HG03280 (cell line): ENCODE results near the gene SENP2.

Source experiments
- ATAC-seq: cut with Tn5 transposase; IDR thresholded peaks from one replicate; pipeline ENCODE4 v1.9.1; 2021; ENCODE audit warnings: mild to moderate bottlenecking, moderate library complexity; ENCODE audit not compliant: unreplicated experiment

SENP2 gene

DNA sequence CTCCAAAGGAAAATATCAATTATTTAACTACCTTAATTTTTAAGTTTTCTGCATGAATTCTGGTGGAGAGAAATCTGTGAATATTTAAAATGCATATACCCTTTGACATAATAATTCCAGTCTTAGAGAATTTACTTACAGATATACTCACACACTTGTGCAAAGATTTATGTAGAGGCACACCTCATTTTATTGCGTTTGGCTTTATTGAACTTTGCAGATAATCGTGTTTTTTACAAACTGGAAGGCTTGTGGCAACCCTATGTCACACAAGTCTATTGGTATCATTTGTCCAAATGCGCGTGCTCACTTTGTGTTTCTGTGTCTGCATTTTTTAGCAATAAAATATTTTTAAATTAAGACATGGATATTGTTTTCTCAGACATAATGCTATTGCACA is 81.5 kb downstream of the SENP2 start:
- ATAC-seq: no peak

DNA sequence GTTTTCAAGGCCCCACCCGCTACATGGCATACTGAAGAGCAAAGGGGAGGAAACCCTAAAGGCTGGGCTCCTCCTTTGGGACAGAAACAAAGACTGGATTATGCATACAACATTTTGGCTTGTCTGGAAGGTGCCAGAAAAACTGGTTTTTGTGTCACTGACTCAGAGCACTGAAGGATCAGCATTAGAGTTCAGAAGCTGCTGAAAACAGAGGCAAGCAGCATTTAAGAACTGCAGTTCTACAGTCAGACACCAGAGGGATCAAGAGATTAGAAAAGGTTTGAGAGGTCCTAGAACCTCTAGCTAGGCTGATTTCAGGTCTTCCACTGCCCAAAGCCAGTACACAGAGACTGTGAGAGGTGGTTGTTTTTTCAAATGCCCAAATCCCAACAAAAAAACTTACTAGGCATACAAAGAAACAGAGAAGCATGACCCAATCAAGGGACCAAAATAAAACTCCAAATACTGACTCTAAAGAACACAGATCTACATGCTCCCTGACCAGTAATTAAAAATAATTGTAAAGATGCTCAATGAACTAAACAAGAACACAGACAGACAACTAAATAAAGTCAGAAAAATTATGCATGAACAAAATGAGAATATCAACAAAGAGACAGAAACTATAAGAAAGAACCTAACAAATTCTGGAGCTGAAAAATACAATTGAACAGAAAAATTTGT is 91.2 kb downstream of the SENP2 start:
- ATAC-seq: no peak

DNA sequence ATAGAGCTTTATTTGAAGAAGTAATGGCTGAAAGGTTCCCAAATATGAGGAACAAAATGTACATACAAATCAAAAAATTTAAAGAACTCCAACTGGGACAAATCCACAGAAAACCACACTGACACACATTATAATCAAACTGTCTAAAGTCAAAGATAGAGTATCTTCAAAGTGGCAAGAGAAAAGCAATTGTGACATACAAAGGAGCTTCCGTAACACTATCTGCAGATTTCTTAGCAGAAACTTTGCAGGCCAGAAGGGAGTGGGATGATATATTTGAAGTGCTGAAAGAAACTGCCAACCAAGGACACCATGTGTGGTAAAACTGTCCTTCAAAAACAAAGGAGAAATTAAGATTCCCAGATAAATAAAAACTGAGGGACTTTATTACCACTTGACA is 91.9 kb downstream of the SENP2 start:
- ATAC-seq: no peak

DNA sequence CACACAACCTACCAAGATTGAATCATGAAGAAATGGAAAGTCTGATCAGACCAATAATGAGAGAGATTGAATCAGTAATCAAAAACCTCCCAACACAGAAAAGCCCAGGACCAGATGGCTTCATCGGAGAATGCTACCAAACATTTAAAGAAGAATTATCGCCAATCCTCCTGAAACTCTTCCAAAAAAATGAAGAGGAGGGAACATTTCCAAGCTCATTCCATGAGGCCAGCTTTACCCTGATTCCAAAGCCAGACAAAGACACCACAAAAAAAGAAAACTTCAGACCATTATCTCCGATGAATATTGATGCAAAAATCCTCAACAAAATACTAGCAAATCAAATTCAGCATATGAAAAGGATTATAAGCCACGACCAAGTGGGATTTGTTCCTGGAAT is 94.1 kb downstream of the SENP2 start:
- no peak for ATAC-seq
